Mammary epithelial cell (primary cell): Measurements from ENCODE around the gene BICD1.

ENCODE experiments used
- CTCF ChIP-seq, 2 donors: IDR thresholded peaks in 1 of 2; conservative IDR thresholded peaks in 1 of 2; 2 replicates each; pipeline ENCODE4 v1.5.1; 2011 to 2012; ENCODE audit warnings: inconsistent platforms in 2 of 2, low read length in 2 of 2, mild to moderate bottlenecking in 2 of 2, control low read depth in 1 of 2, low read depth in 1 of 2; ENCODE audit not compliant: insufficient read depth in 1 of 2; ENCODE audit errors: extremely low read depth in 1 of 2
- EZH2 ChIP-seq: IDR thresholded peaks from 2 replicates; pipeline ENCODE4 v1.6.1; 2012; ENCODE audit warnings: low read length, inconsistent platforms, borderline replicate concordance

DNA sequence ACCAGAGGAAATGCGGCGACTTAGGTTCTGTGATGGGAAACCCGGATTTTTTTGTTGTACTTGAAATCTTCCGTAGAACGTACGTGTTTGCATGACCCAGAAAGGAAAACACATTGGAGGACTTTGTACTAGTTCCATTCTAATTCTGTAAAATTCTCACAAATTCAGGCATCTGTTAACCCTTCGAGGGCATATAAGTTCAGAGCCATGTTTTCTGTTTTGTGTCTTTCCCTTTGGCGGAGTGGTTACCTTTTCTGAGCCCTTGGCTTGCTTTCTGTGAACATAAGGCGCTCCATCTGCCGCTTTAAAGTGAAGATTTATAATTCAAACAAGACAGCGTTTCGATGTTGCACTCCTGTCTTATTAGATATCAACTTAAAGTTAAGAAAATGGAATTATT is 34.2 kb downstream of the BICD1 start:
- TF ChIP-seq CTCF (conservative IDR thresholded peaks at IDR 0.05 in 1 of 2, IDR thresholded peaks at IDR 0.05 in 1 of 2; ENCODE audit: extremely low read depth in 1 of 2, insufficient read depth in 1 of 2, low read depth in 1 of 2, low read length in 2 of 2) (no peak), EZH2 (no peak)
